Occipital lobe (tissue), 2 donors: ENCODE results near the gene AKT2. TPM values are rescaled to one million over a fixed set of nuclear protein-coding genes. Genes with fewer than 3 reads are reported as not detected.
A peak's percentile ranks its signal among the peaks of the same experiment; 100 is the strongest.

ENCODE experiments used
- DNase-seq: peaks from one replicate; lab custom pipeline; 2025; lab: John Stamatoyannopoulos, UW
- total RNA-seq: library from RNA; depleted of rRNA; stranded (reverse); fragments of >200 nt; gene quantifications from one replicate; pipeline ENCODE4 v1.2.3, GENCODE V29; 2014

AKT2 gene
- total RNA-seq, 1 donor from 2014 or later = 51.8 TPM

GRCh38 chr19:40236366-40236765, 48.8 kb downstream of the AKT2 start:
- DNase-seq = no peak

DNA sequence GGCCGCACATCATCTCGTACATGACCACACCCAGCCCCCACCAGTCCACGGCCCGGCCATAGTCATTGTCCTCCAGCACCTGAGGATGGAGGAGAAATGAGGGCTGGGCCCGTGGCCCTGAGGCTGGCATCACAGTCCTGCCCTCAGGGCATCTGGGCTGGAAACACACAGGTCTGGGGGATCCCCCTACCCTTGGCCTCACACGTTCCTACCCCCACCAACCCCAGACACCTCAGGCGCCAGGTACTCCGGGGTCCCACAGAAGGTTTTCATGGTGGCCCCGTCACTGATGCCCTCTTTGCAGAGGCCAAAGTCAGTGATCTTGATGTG, 49.2 kb downstream of the AKT2 start:
- DNase-seq = no peak

GRCh38 chr19:40235238-40236025, 49.7 kb downstream of the AKT2 start:
- DNase-seq = no peak

GRCh38 chr19:40234429-40235237, 50.5 kb downstream of the AKT2 start:
- DNase-seq = no peak

- DNase-seq = no peak
Observed at GRCh38 chr19:40233811-40234389, 51.2 kb downstream of the AKT2 start.

- DNase-seq = no peak
Observed at GRCh38 chr19:40232949-40233810, 52.0 kb downstream of the AKT2 start.

- DNase-seq = no peak
Observed at GRCh38 chr19:40232479-40232878, 52.7 kb downstream of the AKT2 start.

DNA sequence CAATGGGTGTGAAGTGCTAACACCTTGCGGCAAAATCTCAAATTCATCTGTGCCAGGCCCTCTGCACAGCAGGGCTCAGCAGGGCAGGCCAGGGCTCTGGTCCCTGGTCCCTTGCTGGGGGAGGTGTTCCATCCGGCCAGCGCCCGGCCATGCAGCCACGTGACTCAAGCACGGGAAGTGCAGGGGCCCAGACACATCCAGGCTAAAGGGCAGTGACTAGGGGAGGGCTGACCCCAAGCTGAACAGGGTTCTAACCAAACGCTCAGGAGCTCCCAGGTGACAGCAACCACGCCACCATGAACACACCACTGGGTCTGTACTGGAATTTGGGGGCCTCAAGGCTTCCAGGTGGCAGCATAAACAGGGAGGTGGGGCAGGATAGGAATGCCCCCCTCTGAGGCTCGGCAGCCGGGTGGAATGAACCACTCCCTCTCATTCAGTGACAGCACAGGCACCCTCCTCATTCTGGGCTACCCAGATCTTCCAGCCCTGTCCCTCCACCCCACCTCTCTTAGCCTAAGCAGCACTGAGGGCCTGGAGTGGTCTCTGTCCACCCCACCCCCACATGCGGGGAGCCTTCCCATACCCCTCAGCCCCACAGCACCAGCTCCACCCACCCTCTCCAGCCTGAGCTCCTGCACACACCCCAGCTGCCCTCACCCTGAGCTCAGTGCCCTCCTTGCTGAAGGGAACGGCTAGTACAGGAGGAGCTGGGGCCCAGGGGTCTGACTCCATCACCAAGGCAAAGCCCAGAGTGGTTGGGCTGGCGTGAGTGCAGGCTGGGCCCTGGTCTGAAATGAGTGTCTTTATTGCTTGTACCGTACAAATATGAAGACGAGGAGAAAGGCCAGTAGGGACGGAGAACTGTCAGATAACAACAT, 53.4 kb downstream of the AKT2 start:
- no peak for DNase-seq

DNA sequence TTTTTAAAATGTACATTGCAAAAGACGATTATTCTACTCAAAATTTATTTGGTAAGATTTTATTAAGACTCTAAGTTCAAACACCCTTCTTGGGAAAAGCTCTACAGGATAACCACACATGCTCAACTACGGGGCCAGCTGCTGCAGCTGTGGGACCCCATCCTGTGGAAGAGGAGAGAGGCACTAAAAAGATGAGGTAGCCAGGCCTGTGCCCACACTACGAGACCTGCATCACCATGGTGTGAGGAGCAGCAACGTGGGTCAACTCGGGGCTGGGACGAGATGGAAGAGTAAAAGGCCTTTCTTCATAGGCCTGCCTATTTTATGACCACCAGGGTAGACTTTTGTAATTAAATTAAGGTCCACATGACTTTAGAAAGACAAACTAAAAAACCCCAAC, 54.1 kb downstream of the AKT2 start:
- no peak for DNase-seq

DNA sequence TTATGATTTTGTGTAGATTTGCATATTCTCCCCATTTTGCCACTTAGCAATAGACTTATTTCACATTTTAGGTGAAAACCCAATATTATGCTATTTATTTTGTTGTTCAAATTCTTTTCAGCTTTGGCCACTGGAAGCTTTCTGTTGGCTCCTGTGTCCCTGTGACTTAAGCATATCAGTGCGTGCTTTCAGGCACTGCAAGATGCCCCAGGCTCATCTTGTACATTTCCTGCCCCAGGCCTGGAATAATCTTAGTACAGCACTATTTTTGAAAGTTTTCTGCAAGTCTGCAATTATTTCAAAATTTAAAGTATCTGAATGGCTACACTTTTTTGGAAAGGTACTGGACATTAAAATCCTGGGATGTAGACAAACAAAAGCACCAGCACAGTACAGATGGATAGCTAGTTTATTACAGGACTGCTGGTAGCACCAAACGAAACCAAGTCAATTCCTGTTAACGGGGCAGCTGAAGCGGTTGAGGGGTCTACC, 55.2 kb downstream of the AKT2 start:
- DNase-seq = no peak

DNA sequence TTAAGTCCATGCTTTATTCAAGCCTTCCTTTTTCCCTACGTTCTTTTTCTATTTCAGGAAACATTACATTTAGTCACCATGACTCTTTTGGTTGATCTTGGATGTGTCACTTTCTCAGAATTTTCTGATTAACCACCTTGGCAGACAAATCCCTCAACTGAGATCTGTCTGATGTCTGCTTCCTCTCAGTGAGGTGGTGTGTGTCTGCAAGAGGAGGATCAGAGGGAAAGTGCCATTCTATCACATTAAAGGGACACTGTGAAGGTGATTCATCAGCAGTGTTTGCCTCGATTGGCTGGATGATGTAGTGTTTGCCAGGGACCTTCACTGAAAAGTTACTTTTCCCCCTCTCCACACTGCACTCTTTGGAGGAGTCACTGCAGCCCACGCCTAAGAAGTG, 55.7 kb downstream of the AKT2 start:
- DNase-seq = no peak

DNA sequence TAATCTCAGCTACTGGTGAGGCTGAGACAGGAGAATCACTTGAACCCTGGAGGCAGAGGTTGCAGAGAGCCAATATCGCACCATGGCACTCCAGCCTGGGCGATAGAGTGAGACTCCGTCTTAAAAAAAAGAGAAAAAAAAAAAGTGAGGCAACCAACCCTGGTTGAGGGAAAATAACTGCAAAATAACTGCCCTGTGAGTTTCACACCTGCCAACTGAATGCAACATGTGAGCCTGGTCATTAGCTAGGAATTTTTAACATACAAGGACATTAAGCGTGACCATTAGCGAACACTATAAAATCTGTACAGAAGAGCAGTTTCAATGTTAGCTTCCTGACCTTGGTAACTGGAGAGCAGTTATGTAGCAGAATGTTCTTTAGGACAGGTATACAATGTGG, 56.3 kb downstream of the AKT2 start:
- no peak for DNase-seq

GRCh38 chr19:40228346-40228745, 56.8 kb downstream of the AKT2 start:
- no peak for DNase-seq

DNA sequence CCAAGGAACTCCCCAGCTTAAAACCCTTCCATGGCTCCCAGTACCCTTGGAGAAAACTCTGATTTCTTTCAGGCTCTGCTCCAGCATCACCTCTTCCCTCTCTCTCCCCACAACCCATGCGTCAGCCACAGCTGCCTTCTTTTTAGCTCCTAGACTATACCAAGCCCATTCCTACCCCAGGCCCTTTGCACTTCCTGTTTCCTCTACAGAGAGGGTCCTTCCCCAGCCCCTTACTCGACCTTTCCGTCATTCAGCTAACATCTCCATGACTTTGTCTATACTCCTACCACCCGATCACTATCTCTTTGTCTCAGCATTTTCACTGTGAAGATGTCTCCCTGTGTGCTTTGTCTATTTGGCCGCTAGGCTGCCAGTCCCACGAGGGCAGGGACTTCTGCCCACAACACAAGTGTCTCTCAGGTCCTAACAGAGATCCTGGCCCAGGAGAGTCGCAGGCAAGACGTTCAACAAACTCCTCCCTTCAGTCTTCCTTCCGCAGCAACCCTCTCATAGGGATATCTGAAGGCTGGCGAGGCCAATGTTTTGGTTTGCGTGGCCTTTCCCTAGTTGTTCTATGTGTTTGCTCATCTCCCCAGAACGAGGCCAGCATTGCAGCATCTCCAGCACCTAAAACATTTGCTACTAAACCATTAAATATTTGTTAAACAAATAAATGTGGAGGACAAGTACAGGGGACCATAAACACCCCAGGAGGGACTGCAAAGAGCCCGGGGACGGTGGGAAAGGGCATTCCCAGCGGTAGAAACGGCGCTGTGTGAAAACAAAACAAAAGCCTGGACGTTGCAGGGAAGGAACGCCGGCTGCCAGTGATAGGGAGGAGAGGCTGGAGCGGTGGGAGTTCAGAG, 59.5 kb downstream of the AKT2 start:
- no peak for DNase-seq

DNA sequence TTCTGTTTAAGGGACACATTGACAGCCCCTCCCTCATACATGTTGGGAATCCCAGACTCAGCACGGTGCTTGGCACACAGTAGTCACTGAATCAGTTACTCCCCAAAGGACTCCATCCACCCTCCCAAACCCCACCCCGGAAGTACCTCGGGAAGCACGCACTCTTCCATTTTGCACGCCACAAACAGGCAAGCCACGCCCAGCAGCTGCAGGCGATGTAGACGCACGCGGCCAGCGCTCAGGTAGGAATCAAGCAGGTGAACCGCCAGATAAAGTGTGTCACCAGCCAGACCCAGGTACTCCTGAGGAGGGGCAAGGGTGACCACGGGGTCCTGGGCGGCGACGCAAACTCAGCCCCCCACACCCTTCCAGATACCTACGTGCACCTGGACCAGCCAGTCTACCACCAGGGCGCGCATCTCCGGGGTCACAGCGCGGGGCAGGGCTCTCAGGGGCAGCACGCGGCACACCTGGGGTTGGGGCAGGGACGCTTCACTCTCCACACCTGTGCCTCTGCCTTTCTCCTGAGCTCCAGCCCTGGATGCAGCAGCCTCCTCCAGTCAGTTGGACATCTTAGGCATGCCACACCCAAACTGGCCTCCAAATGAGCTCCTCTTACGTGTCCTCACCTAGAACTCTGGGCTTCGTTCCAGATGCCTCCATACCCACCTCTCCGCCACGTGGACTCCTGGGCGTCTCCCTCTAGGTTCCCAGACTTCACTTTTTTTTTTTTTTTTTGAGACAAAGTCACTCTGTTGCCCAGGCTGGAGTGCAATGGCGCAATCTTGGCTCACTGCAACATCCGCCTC, 60.6 kb downstream of the AKT2 start:
- DNase-seq = no peak

DNA sequence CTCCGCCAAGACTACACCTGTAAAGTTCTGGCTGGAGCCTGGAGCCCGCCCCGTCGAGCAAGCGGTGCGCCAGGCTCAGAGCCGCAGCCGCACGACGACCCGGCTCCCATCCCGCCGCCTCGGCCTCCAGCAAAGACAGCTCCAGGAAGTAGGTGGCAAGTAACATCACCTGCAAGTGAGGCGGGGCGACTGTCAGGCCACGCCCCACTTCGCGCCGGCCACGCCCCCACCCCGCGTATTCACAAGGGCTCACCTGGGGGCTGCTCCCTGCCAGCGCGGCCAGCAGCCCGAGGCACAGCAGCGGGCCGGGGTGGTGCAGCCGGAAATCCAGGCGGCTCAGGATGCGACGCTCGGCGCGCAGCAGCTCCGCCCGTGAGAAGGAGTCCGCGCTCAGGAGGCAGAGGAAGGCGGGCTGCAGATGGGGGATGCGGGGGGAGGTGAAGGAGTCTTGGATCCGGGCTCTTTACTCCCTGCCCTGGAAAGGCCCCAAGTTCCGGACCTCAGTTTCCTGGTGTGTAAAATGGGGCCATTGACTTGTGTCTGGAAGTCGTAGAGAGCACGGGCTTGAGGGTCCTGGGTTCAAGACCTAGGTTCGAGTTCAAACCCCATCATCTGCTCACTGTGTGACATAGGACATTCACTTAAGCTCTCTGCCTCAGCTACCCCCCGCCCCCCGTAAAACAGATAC, 61.9 kb downstream of the AKT2 start:
- DNase-seq = no peak

DNA sequence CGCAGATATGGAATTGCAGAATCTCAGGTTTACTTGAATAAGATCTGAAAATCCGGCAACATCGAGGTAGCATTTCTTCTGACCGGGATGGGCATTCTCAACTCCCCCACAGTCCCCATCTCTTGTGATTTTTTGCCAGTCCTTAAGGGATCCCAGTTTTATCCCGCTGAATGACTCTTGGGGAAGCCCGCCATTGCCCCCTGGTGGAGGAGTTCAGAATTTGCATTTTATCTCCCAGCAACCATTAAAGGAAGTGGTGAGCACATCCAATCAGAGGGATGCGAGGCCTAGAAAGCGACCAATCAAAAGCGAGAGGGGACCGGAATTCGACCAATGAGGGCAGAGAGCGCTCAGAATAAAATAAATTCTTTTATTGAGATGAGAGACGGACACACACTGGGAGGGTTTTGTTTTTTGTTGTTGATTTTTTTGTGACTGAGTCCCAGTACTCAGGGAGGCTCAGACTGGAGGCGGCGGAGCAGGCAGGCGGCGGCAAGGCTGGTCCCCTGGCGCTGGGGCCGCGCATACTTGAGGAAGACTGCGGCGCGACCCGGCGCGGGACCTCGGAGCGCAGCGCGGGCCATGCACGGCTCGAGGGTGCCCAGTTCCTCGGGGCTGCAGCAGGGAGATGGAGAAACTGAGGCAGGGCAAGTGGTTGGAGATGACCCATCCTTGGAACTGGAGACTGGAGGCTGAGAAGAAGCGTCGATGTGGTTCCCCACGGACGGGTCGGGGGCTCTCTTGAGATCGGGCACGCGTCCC, 63.1 kb downstream of the AKT2 start:
- DNase-seq = peak; percentile 66
